Esophagus muscularis mucosa (tissue), 3 donors: ENCODE measurements around the gene GRID1.

Experiments
- CTCF ChIP-seq, 3 experiments: fragments of 200-600 bp in 2 of 3; fragments of 450-650 bp in 1 of 3; sonication (generic) in 2 of 3; IDR thresholded peaks; one replicate each; pipeline ENCODE4 v1.5.1; 2017 to 2019; ENCODE audit warnings: antibody characterized with exemption in 3 of 3, mild to moderate bottlenecking in 2 of 3, moderate library complexity in 1 of 3
- EP300 ChIP-seq: sonication (generic); formaldehyde crosslinking; IDR thresholded peaks from one replicate; pipeline ENCODE4 v1.6.1; 2017; ENCODE audit warnings: antibody characterized with exemption

GRCh38 chr10:86257683-86258082, 108.9 kb downstream of the GRID1 start:
- TF ChIP-seq EP300 (no peak), CTCF (IDR thresholded peaks at IDR 0.05) (no peak)
